Adrenal gland (tissue), 12 donors: ENCODE measurements around the gene DNTT. TPM values are rescaled to one million over a fixed set of nuclear protein-coding genes. Genes with fewer than 3 reads are reported as not detected.
A peak's percentile ranks its signal among the peaks of the same experiment; 100 is the strongest.
"Not testable (repeated sequence)": the region's sequence is repeated elsewhere in the genome, so short reads cannot be mapped to it uniquely, and the experiment has no call there.

Experiments
- DNase-seq, 7 donors: peaks; one replicate each; pipeline ENCODE4 v3.0.0-alpha.2; 2019 to 2020
- H3K27ac ChIP-seq, 5 donors: fragments of 200-600 bp; sonication (generic) in 4 of 5; 1 replicate in 3 of 5; 2 replicates in 2 of 5; pipeline versions ENCODE4 v1.5.1 to v1.8.0; 2016 to 2020; ENCODE audit warnings: mild to moderate bottlenecking in 1 of 5
- H3K27me3 ChIP-seq: fragments of 200-600 bp; 2 replicates; pipeline ENCODE4 v1.8.0; 2021
- H3K36me3 ChIP-seq, 2 donors: fragments of 200-600 bp; replicated peaks in 1 of 2; 1 replicate in 1 of 2; 2 replicates in 1 of 2; pipeline versions ENCODE4 v1.5.1 to v1.8.0; 2018 to 2022
- H3K4me1 ChIP-seq, 2 donors: fragments of 200-600 bp; replicated peaks in 1 of 2; 1 replicate in 1 of 2; 2 replicates in 1 of 2; pipeline versions ENCODE4 v1.5.1 to v1.8.0; 2018 to 2021
- H3K4me3 ChIP-seq, 4 donors: fragments of 200-600 bp; sonication (generic) in 3 of 4; one replicate each; pipeline ENCODE4 v1.5.1; 2016 to 2018
- H3K9me3 ChIP-seq, 3 donors: fragments of 200-600 bp; sonication (generic) in 1 of 3; replicated peaks in 1 of 3; 1 replicate in 2 of 3; 2 replicates in 1 of 3; pipeline versions ENCODE4 v1.5.1 to v1.8.0; 2016 to 2021
- POLR2A ChIP-seq, 2 donors: fragments of 450-650 bp; IDR thresholded peaks; one replicate each; pipeline ENCODE4 v1.6.1; 2017; ENCODE audit warnings: antibody characterized with exemption in 2 of 2, mild to moderate bottlenecking in 2 of 2, moderate library complexity in 1 of 2
- WGBS, 4 donors: extraction: QIAGEN DNeasy Blood & Tissue Kit in 2 of 4; methylation state at CpG; one replicate each; pipeline versions ENCODE4 v1.1.5 to v1.1.7; 2013 to 2017; 5-methylcytosine and 5-hydroxymethylcytosine counted together
- intact Hi-C, 2 donors: fragments of 100-400 bp; cut with DNase I; formaldehyde crosslinking; loops; one replicate each; pipeline versions ENCODE4 v1.14.1 to v1.15.0; 2022 to 2023
- polyA plus RNA-seq, 3 donors: library from polyadenylated mRNA; stranded (reverse); fragments of 200-250 nt in 2 of 3; fragments of 350-450 nt in 1 of 3; fragmentation: Illumina TruSeq in 1 of 3; extraction: RNeasy Lipid Tissue Mini Kit (QIAGEN cat#74804) in 1 of 3; gene quantifications; one replicate each; pipeline ENCODE4 v1.2.3, GENCODE V29; 2013 to 2014
- total RNA-seq, 9 donors: library from RNA; depleted of rRNA in 4 of 9; stranded (reverse); fragments of >200 nt in 4 of 9; fragments of 120-200 nt in 1 of 9; fragmentation: NEBNext Ultra II Directional in 1 of 9; extraction: Animal tissue kit (Norgen Biotek cat#: 25700) in 1 of 9; gene quantifications; one replicate each; pipeline versions ENCODE4 v1.1.0 to v1.2.4, GENCODE V29; 2013 to 2023
- TF ChIP-seq, protein P1 (sequence below), 6 experiments: fragments of 450-650 bp in 4 of 6; fragments of 200-600 bp in 2 of 6; sonication (generic) in 1 of 6; IDR thresholded peaks; 1 replicate in 5 of 6; 2 replicates in 1 of 6; pipeline versions ENCODE4 v1.5.1 to v1.8.0; 2016 to 2021; ENCODE audit warnings: antibody characterized with exemption in 6 of 6, mild to moderate bottlenecking in 2 of 6, moderate library complexity in 1 of 6
- donor health status: healthy with polysubstance abuse.
- donor health status: Bipolar disorder and iron deficiency.
- donor health status: DM: yes; HTN: yes; CAD: no.
- donor health status: DM: no; HTN: no; CAD: no.
- donor health status: DM: no; HTN: no; CAD: no.
- donor health status: DM: yes; HTN: yes; CAD: no.

Gene DNTT
- total and polyA plus RNA-seq, 12 donors: not detected

DNA sequence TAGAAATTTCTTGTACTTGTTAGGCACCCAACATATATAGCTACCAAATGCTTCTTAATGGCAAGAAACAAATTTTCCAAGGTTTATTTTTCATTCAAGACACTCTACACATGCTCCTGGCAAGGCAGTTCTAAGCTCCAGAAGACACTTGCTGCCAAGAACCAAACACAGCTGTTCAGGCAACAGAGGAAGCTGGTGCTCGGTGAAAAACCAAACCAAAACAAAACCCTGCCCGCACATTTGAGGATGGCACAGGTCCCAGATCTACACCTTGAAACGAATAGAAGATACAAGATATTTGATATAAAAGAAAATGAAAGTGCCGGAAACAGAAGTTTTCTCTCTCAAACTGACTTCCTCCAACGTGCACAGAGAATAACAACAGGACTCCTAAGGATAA, 4.9 kb upstream of the DNTT start:
- no peak overlapping the region for H3K27ac ChIP-seq
- 43 to 56% (median 47%) methylated on average over 5 of the region's 5 CpGs for WGBS, 4 donors

DNA sequence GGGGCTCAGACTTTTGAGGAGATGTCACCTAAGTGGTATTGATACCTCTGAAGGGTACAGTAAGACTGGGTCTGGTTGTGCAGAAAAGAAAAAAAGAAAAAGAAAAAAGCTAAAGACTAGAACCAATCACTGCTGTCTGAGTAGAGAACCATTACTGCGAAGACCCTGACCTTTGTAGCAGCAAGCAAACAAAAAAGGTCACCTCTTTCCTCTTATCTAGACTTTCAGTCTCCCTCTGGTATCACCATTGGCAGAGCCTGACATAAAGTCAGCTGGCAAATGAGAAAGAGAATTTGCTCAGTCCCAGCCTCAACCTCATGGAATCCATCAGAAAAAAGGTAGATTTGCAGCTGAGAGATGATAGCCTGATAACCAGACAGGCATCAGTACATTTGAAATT, 2.6 kb upstream of the DNTT start:
- no peak overlapping the region for H3K4me3 ChIP-seq
- 21 to 40% (median 30%) methylated on average over 1 of the region's 1 CpG for WGBS, 4 donors
- TF ChIP-seq, protein P1, sequence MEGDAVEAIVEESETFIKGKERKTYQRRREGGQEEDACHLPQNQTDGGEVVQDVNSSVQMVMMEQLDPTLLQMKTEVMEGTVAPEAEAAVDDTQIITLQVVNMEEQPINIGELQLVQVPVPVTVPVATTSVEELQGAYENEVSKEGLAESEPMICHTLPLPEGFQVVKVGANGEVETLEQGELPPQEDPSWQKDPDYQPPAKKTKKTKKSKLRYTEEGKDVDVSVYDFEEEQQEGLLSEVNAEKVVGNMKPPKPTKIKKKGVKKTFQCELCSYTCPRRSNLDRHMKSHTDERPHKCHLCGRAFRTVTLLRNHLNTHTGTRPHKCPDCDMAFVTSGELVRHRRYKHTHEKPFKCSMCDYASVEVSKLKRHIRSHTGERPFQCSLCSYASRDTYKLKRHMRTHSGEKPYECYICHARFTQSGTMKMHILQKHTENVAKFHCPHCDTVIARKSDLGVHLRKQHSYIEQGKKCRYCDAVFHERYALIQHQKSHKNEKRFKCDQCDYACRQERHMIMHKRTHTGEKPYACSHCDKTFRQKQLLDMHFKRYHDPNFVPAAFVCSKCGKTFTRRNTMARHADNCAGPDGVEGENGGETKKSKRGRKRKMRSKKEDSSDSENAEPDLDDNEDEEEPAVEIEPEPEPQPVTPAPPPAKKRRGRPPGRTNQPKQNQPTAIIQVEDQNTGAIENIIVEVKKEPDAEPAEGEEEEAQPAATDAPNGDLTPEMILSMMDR (IDR thresholded peaks at IDR 0.05): no peak
- no peak for TF ChIP-seq POLR2A (IDR thresholded peaks at IDR 0.05)
- no peak for DNase-seq
- intact Hi-C loops: no loop called here
- H3K36me3 ChIP-seq: no peaks in the 10 kb centered on the region
- H3K9me3 ChIP-seq: no peaks in the 10 kb centered on the region
- no peak overlapping the region for H3K27ac ChIP-seq
- H3K4me1 ChIP-seq: no peaks in the 10 kb centered on the region
- no peaks in the 10 kb centered on the region for H3K27me3 ChIP-seq

More for the DNA sequence above, 4.9 kb upstream of the DNTT start:
- Histone ChIP-seq H3K4me3 (no peak overlapping the region), H3K27me3 (no peaks in the 10 kb centered on the region), H3K36me3 (no peaks in the 10 kb centered on the region), H3K4me1 (no peaks in the 10 kb centered on the region), H3K9me3 (no peaks in the 10 kb centered on the region)
- intact Hi-C loops: no loop called here
- no peak for DNase-seq
- TF ChIP-seq POLR2A (IDR thresholded peaks at IDR 0.05): no peak
- TF ChIP-seq, protein P1 (IDR thresholded peaks at IDR 0.05): no peak

DNA sequence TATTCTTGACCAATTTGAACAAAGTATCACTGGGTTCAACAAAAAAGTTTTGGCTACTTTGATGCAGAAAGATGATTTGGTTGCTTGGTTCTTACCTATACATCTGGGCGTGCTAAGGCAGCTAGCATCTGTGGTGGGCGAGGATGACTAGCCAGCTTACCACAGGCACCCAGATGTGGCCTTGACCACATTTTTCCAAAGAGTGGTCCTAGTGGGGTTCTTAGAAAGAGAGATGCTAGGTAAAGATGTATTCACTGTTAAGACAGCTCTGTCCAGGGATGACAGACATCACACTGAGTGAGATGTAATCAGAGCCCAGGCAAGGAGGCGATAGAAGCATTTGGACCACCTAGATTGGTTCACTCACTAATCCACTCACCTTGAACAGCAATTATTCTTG, 785 bp downstream of the DNTT start:
- intact Hi-C loops: no loop called here
- no peaks in the 10 kb centered on the region for H3K4me1 ChIP-seq
- DNase-seq: no peak
- 88 to 91% (median 90%) methylated on average over 3 of the region's 3 CpGs for WGBS, 4 donors
- H3K27ac ChIP-seq: no peak overlapping the region
- H3K27me3 ChIP-seq: no peaks in the 10 kb centered on the region
- H3K36me3 ChIP-seq: no peaks in the 10 kb centered on the region
- H3K9me3 ChIP-seq: no peaks in the 10 kb centered on the region
- H3K4me3 ChIP-seq: no peak overlapping the region
- TF ChIP-seq, protein P1 (IDR thresholded peaks at IDR 0.05): no peak
- no peak for TF ChIP-seq POLR2A (IDR thresholded peaks at IDR 0.05)

DNA sequence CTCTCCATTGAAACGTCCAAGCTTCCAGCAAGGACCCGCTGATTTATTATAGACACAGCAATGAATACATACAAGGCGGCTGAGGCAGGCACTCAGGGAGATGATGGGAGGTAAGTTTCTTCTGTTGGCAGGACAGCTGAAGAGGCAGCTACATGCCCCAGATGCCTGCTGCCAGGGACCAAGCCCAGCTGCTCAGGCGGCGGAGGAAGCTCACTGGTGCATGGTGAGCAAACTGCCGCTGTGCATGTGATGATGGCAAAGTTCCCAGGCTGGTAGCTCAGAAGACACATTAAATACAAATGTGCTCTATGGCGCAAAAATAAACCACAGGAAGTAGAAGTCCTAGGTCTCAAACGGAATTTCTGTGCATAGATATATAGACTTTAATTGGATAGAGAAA, 2.3 kb downstream of the DNTT start:
- intact Hi-C loops: no loop called here
- no peak overlapping the region for H3K27ac ChIP-seq
- WGBS, 4 donors: 60 to 81% (median 76%) methylated on average over 8 of the region's 8 CpGs
- peak; percentile 21 to 56 (median 30) for DNase-seq
- no peaks in the 10 kb centered on the region for H3K4me1 ChIP-seq
- H3K4me3 ChIP-seq: no peak overlapping the region
- no peaks in the 10 kb centered on the region for H3K27me3 ChIP-seq
- H3K36me3 ChIP-seq: no peaks in the 10 kb centered on the region
- TF ChIP-seq POLR2A (IDR thresholded peaks at IDR 0.05): no peak
- TF ChIP-seq, protein P1 (IDR thresholded peaks at IDR 0.05): no peak
- H3K9me3 ChIP-seq: no peaks in the 10 kb centered on the region

DNA sequence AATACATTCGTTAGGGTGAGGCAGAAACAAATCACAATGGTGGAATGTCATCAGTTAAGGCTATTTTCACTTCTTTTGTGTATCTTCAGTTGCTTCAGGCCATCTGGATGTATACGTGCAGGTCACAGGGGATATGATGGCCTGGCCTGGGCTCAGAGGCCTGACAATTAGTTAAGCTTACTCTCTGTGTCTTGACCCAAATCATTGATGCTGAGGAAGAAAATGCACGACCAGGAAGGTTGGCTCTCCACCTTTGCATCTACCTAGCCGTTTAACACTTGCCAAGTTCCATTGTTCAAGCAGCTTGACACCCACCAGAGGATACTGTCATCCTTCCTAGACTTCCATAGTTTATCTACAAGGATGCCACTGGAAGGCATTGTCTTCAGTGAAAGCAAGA, 4.6 kb downstream of the DNTT start:
- WGBS, 4 donors: 73 to 83% (median 74%) methylated on average over 4 of the region's 4 CpGs
- H3K36me3 ChIP-seq, intact Hi-C loops: not testable (repeated sequence)

More for the DNA sequence above, 4.6 kb downstream of the DNTT start:
- not testable (repeated sequence) for H3K4me1 ChIP-seq, H3K27ac ChIP-seq, H3K9me3 ChIP-seq, H3K4me3 ChIP-seq, H3K27me3 ChIP-seq, DNase-seq
